Calu3 (cell line): ENCODE data around the gene TM6SF1. TPM values are rescaled to one million over a fixed set of nuclear protein-coding genes. Genes with fewer than 3 reads are reported as not detected.
"Not testable (repeated sequence)": the region's sequence is repeated elsewhere in the genome, so short reads cannot be mapped to it uniquely, and the experiment has no call there.

Experiments
- BruUV-seq: library from RNA; stranded (reverse); fragments of 400-500 nt; replicated peaks from 2 replicates; lab custom pipeline; 2021; lab: Mats Ljungman, UMichigan
- CTCF ChIA-PET: fragments of 300-600 bp; sonication (Branson Sonifier 250); formaldehyde crosslinking; loops from one replicate; lab custom pipeline; 2022; ENCODE audit warnings: antibody characterized with exemption; lab: Charles Lee
- DNase-seq: peaks from one replicate; pipeline ENCODE4 v3.0.0; 2022
- H3K27ac Mint-ChIP-seq: one replicate; pipeline ENCODE4 v1.8.0; 2022; ENCODE audit warnings: mixed read lengths; ENCODE audit not compliant: unreplicated experiment
- H3K27me3 Mint-ChIP-seq: one replicate; pipeline ENCODE4 v1.8.0; 2022; ENCODE audit warnings: mixed read lengths; ENCODE audit not compliant: unreplicated experiment
- H3K36me3 Mint-ChIP-seq: one replicate; pipeline ENCODE4 v1.8.0; 2022; ENCODE audit warnings: mild to moderate bottlenecking, moderate library complexity, mixed read lengths; ENCODE audit not compliant: insufficient read depth, unreplicated experiment
- H3K4me1 Mint-ChIP-seq: one replicate; pipeline ENCODE4 v1.8.0; 2022; ENCODE audit warnings: mild to moderate bottlenecking, low read depth, mixed read lengths; ENCODE audit not compliant: unreplicated experiment
- H3K4me3 Mint-ChIP-seq: one replicate; pipeline ENCODE4 v1.8.0; 2022; ENCODE audit warnings: mild to moderate bottlenecking, low read depth, moderate library complexity, mixed read lengths; ENCODE audit not compliant: unreplicated experiment
- H3K9me3 Mint-ChIP-seq: one replicate; pipeline ENCODE4 v1.8.0; 2022; ENCODE audit warnings: low read depth, mixed read lengths; ENCODE audit not compliant: unreplicated experiment
- CTCF ChIP-seq: fragments of 200-600 bp; IDR thresholded peaks from one replicate; pipeline ENCODE4 v1.8.0; 2022; ENCODE audit warnings: antibody characterized with exemption; ENCODE audit not compliant: unreplicated experiment
- intact Hi-C: fragments of 100-400 bp; cut with micrococcal nuclease; formaldehyde crosslinking; loops from one replicate; pipeline ENCODE4 v1.10.0; 2022; ENCODE audit not compliant: unreplicated experiment
- total RNA-seq: library from RNA; stranded (reverse); gene quantifications from 2 replicates; pipeline ENCODE4 v1.2.3, GENCODE V29; 2022

TM6SF1 gene
- total RNA-seq, 1 experiment from 2014 or later = not detected

- no peak overlapping the region for H3K27ac Mint-ChIP-seq
- no peak for TF ChIP-seq CTCF
- no peaks in the 10 kb centered on the region for H3K4me1 Mint-ChIP-seq
- CTCF ChIA-PET = no interaction called here
- no peak for DNase-seq
- intact Hi-C loops = no loop called here
- no peaks in the 10 kb centered on the region for H3K36me3 Mint-ChIP-seq
- no peaks in the 10 kb centered on the region for H3K27me3 Mint-ChIP-seq
- H3K4me3 Mint-ChIP-seq = no peak overlapping the region
- H3K9me3 Mint-ChIP-seq = no peaks in the 10 kb centered on the region
- no TSS peak for BruUV-seq
These were observed 25.5 kb downstream of the TM6SF1 start for GRCh38 chr15:83132861-83133523.

GRCh38 chr15:83142151-83142550 is 34.7 kb downstream of the TM6SF1 start:
- intact Hi-C loops, H3K9me3 Mint-ChIP-seq, H3K27me3 Mint-ChIP-seq, DNase-seq, H3K4me1 Mint-ChIP-seq, BruUV-seq, CTCF ChIA-PET, H3K27ac Mint-ChIP-seq, H3K4me3 Mint-ChIP-seq, H3K36me3 Mint-ChIP-seq: not testable (repeated sequence)

GRCh38 chr15:83144771-83145170 is 37.3 kb downstream of the TM6SF1 start:
- Mint-ChIP-seq H3K4me3 (no peak overlapping the region), H3K4me1 (no peaks in the 10 kb centered on the region), H3K27me3 (no peaks in the 10 kb centered on the region), H3K36me3 (peaks cover 5% of the 10 kb centered on the region), H3K27ac (no peak overlapping the region), H3K9me3 (peaks cover 4% of the 10 kb centered on the region)
- intact Hi-C loops = no loop called here
- DNase-seq = no peak
- CTCF ChIA-PET = no interaction called here
- no TSS peak for BruUV-seq
- no peak for TF ChIP-seq CTCF

- H3K9me3 Mint-ChIP-seq = no peaks in the 10 kb centered on the region
- intact Hi-C loops = no loop called here
- DNase-seq = no peak
- peaks cover 5% of the 10 kb centered on the region for H3K36me3 Mint-ChIP-seq
- no TSS peak for BruUV-seq
- no peak overlapping the region for H3K4me3 Mint-ChIP-seq
- no peaks in the 10 kb centered on the region for H3K27me3 Mint-ChIP-seq
- CTCF ChIA-PET = no interaction called here
- no peak overlapping the region for H3K27ac Mint-ChIP-seq
- TF ChIP-seq CTCF = no peak
- H3K4me1 Mint-ChIP-seq = no peaks in the 10 kb centered on the region
These were observed 45.8 kb downstream of the TM6SF1 start for GRCh38 chr15:83153288-83153687.

GRCh38 chr15:83155942-83156341 is 48.5 kb downstream of the TM6SF1 start:
- no peak overlapping the region for H3K27ac Mint-ChIP-seq
- no peak for DNase-seq
- no peak for TF ChIP-seq CTCF
- no peak overlapping the region for H3K4me3 Mint-ChIP-seq
- no TSS peak for BruUV-seq
- H3K27me3 Mint-ChIP-seq = no peaks in the 10 kb centered on the region
- no peaks in the 10 kb centered on the region for H3K4me1 Mint-ChIP-seq
- intact Hi-C loops = no loop called here
- H3K36me3 Mint-ChIP-seq = peaks cover 5% of the 10 kb centered on the region
- H3K9me3 Mint-ChIP-seq = no peaks in the 10 kb centered on the region
- CTCF ChIA-PET = no interaction called here
